Femur (tissue), 1 donor: Measurements from ENCODE around the gene RSRC1.
"Not testable (repeated sequence)": the region's sequence is repeated elsewhere in the genome, so short reads cannot be mapped to it uniquely, and the experiment has no call there.

Experiments used
- DNase-seq: peaks from one replicate; pipeline ENCODE4 v3.0.0-alpha.2; 2017

Gene RSRC1

DNA sequence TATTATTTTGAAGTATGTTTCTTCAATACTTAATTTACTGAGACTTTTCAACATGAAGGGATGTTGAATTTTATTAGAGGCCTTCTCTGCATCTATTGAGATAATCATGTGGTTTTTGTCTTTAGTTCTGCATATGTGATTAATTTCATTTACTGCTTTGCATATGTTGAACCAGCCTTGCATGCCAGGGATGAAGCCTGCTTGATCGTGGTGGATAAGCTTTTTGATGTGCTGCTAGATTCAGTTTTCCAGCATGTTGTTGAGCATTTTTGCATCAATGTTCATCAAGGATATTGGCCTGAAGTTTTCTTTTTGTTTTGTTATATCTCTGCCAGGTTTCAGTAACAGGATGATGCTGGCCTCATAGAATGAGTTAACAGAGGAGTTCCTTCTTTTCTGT lies 134.4 kb downstream of the RSRC1 start:
- DNase-seq: no peak

- no peak for DNase-seq
Observed at GRCh38 chr3:158247288-158247687, 137.4 kb downstream of the RSRC1 start.

GRCh38 chr3:158248261-158248660 lies 138.4 kb downstream of the RSRC1 start:
- no peak for DNase-seq

- no peak for DNase-seq
Observed at GRCh38 chr3:158249183-158249582, 139.3 kb downstream of the RSRC1 start.

GRCh38 chr3:158258619-158259018 lies 148.7 kb downstream of the RSRC1 start:
- no peak for DNase-seq

- DNase-seq: no peak
Observed at GRCh38 chr3:158260392-158260791, 150.5 kb downstream of the RSRC1 start.

- DNase-seq: no peak
Observed at GRCh38 chr3:158261371-158261991, 151.6 kb downstream of the RSRC1 start.

DNA sequence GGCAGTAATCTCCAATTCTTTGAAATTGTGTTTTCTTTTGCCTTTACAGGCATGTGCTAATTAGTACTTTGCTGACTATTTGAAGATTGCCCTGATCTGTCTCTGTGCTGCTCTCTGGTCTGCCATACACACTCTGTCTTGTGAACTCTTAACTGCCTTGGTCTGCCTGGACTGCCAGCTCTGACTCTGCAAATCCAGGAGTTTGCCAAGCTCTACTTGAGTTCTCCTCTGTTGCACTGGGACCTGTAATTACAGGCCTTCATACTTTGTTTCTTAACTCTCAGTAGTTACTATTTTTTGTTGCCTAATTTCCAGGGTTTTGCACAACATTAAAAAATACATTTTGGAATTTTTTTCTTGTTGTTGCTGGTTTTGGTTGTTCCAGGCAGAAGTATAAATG lies 155.0 kb downstream of the RSRC1 start:
- DNase-seq: no peak

GRCh38 chr3:158267015-158267414 lies 157.1 kb downstream of the RSRC1 start:
- DNase-seq: no peak

- DNase-seq: no peak
Observed at GRCh38 chr3:158269942-158270341, 160.1 kb downstream of the RSRC1 start.

- DNase-seq: no peak
Observed at GRCh38 chr3:158272081-158272480, 162.2 kb downstream of the RSRC1 start.

- DNase-seq: no peak
Observed at GRCh38 chr3:158273656-158274055, 163.8 kb downstream of the RSRC1 start.

DNA sequence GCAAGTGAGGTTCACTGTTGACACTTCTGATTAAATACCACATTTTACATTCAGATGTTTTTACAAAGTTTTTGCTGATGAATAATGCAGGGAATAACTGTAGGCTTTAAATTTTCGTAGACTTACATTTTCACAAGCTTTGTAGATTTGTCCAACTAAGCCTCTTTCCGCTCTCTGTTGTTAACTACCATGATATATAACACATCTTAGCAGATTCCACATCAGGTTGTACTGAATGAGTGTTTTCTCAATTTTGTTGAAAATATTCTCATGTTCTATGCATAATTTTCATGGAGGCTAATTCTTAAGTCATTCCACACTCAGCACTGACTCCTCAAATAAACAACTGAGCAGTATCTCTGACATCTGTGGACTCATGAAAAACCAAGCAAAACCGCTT lies 168.3 kb downstream of the RSRC1 start:
- no peak for DNase-seq

GRCh38 chr3:158279609-158280008 lies 169.7 kb downstream of the RSRC1 start:
- DNase-seq: no peak

DNA sequence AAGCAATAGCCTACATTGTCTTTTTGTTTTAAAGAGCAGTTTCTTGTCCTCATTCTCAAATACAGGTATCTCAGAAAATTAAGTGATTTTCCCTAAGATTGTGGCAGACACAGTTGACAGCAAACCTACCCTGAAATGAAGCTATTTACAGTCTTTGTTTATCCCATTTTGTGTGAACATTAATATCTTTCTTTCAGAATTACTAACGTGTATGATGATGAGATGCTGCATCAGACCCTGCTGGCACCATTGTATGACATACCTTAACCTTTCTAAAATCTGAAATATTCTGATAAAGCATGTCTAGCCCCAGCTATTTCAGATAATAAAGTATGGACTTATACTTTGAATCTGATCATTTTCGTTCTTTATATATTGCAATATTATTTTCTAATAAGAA lies 185.9 kb downstream of the RSRC1 start:
- DNase-seq: no peak

- no peak for DNase-seq
Observed at GRCh38 chr3:158297940-158298339, 188.1 kb downstream of the RSRC1 start.

DNA sequence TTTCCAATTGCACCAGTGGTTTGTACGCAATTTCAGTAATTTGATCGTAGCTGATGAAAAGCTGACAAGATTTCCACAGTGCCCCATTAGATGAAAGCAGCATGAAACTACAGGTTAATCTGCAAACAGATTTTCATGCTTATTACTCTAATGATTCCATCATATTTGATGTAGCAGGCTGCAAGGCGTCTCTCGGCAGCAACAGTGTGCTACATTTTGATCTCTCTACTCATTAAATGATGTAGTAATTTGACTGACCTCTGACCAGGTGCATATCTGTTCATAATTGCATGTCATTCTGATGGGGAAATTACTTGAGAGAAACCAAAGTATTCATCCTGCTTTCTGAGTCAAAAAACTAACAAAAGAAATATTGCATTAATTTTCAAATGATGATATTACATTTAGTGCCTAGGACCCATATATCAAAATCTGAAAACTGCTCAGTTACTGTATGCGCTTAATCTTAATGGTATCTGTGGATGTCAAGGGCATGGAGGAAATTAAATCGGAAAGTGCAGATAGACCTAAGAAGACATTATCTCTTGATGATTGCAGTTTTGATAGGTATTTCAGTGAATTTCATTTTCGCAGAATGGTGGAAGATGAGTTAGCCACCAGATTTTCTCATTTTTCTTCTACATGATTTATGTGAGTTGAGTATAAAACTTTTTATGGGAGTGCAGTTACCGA lies 198.5 kb downstream of the RSRC1 start:
- no peak for DNase-seq

DNA sequence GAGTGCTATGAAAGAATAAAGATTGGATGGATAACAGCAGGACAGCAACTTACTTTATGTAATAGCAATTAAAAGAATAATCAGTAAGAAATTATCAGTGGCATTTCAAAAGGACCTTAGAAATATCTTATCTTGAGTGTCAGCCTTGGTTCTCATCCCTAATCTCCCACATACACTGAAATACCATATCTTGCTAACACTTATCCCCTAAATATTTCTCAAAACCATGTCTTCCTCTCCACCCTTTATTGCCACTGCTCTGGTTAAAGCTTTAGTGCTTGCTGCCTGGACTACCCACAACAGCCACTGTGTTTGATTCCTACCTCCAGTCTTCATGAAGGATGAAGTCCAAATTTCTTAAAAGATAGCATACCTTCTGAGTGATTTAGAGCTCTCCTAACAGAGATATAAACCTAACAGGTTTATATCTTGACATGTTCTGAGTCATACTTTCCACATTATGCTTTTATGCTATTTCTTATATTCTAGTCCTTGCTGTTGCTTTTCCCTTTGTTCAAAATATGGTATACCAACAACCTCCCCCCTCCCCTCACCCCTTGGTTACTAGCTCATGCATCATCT lies 202.8 kb downstream of the RSRC1 start:
- DNase-seq: no peak

DNA sequence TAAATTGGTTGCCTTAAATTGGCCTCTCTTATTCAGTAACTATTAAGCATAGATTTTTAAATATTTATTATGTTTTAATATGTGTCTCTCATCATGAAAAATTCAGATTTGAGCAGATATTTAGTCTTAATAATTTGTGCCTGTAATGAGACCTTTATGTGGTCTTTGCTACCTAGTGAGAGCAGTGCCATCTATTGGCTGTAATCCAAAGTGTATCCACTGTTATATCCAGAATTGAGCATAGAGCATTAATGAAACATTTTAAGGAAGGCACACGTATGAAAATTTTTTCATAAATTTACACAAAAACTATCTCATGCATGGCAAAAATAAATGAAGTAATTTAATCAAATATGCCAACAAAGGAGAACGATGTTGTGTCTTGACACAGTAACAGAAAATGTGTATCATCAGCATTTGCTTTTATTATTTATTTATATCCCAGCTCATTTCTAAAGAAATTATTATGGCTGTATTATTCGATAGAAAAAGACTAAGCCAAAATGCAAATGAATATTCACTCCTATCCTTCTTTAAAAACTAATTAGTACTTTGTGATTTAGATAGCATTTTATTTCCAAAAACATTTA lies 203.5 kb downstream of the RSRC1 start:
- DNase-seq: no peak

- DNase-seq: no peak
Observed at GRCh38 chr3:158314426-158315357, 204.8 kb downstream of the RSRC1 start.

DNA sequence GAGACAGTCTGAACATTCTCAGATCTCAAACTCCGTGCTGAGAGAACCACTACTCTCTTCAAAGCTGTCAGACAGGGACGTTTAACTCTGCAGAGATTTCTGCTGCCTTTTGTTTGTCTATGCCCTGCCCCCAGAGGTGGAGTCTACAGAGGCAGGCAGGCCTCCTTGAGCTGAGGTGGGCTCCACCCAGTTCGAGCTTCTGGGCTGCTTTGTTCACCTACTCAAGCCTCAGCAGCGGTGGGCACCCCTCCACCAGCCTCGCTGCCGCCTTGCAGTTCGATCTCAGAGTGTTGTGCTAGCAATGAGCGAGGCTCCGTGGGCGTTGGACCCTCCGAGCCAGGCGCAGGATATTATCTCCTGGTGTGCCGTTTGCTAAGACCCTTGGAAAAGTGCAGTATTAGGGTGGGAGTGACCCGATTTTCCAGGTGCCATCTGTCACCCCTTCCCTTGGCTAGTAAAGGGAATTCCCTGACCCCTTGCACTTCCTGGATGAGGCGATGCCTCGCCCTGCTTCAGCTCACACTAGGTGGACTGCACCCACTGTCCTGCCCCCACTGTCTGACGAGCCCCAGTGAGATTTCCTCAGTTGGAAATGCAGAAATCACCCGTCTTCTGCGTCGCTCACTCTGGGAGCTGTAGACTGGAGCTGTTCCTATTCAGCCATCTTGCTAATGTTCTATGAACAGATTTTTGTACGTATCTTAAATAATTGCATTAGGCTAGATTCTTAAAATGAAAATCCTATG lies 220.0 kb downstream of the RSRC1 start:
- not testable (repeated sequence) for DNase-seq

DNA sequence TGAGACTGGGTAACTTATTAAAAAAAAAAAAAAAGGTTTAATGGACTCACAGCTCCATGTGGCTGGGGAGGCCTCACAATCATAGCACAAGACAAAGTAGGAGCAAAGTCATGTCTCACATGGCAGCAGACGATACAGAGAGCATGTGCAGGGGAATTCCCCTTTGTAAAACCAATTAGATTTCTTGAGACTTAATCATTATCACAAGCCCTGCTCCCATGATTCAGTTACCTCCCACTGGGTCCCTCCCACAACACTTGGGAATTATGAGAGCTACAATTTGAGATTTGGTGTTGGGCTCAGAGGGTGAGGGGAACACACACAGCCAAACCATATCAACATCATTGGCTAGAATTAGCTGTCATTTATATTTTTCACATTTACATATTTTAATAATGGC lies 221.0 kb downstream of the RSRC1 start:
- DNase-seq: no peak
